ENCODE data around the gene POC1A.
"Not testable (repeated sequence)": the region's sequence is repeated elsewhere in the genome, so short reads cannot be mapped to it uniquely, and the experiment has no call there.

Gene POC1A

GRCh38 chr3:52041118-52041731, 113.0 kb downstream of the POC1A start:
- no peak for DNase-seq

DNA sequence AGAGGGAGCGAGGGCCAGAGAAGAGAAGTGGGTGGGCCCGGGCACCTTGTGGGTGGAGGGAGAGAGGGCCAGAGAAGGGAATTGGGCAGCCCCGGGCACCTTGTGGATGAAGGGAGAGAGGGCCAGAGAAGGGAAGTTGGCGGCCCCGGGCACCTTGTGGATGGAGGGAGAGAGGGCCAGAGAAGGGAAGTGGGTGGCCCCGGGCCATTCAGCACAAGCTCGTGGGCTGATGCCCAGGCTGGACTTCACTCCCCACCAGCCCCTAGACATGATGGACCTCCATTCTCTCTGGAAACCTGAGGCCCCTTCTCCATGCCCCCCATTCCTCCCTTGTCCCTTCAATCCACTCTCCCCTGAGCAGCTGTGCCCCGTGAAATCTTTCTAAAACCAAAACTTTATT, 113.6 kb downstream of the POC1A start:
- no peak for DNase-seq

GRCh38 chr3:52039846-52040245, 114.4 kb downstream of the POC1A start:
- DNase-seq, result no peak

- DNase-seq, result no peak
Measured at GRCh38 chr3:52039426-52039825, 114.8 kb downstream of the POC1A start.

- no peak for DNase-seq
Measured at GRCh38 chr3:52038227-52038626, 116.0 kb downstream of the POC1A start.

DNA sequence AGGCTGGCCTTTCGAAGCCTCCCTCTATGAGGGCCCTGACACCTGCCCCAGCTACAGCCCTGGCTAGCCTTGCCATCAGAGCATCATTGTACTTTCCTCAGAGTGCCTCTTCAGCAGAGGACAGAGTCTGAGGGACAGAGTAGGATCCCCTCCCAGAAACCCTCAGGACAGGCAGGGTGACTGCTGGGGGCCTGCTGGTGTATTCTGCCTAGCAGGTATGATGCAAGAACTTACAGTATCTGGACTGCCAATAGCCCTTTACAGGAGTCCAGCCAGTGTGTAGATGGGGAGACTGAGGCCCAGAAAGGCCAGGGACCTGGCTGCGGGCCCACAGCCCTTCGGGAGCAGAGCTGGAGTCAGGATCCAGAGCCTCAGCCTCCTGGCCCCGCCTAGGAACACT, 116.9 kb downstream of the POC1A start:
- no peak for DNase-seq

DNA sequence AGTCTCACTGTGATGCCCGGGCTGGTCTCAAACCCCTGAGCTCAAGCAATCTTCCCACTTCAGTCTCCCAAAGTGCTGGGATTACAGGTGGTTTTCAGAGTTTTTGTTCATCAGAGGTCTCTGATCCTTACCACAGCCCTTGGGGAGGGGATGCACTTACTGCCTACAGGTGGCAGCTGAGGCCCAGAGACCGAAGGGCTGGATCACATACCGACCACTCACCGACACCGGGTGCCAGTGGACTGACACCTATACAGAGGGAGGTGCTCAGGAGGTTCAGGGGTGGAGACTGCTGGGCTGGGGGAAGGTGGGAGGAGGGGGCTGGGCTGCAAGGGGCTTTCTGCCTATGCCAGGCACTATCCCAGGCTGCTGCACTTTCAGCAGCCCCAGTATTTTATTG, 117.4 kb downstream of the POC1A start:
- DNase-seq, result no peak

GRCh38 chr3:52036222-52036694, 118.0 kb downstream of the POC1A start:
- no peak for DNase-seq

DNA sequence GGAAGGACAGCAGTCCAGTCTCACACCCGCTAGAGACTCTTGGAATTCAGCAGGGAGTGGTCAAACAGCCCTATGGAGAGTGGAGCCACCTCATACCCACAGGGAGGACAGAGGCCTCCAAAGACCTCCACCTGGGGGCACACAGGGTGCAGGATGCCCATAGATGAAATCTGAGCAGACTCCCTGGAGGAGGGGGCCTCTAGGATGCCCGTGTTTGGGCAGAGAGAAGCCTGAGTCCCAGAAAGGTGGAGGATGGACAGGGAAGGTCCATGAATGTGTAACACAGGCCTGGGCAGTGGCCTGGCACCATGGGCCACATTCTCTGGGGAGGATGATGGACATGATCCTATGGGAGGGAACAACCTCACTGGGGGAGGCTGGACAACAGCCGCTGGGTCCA, 119.6 kb downstream of the POC1A start:
- no peak for DNase-seq

DNA sequence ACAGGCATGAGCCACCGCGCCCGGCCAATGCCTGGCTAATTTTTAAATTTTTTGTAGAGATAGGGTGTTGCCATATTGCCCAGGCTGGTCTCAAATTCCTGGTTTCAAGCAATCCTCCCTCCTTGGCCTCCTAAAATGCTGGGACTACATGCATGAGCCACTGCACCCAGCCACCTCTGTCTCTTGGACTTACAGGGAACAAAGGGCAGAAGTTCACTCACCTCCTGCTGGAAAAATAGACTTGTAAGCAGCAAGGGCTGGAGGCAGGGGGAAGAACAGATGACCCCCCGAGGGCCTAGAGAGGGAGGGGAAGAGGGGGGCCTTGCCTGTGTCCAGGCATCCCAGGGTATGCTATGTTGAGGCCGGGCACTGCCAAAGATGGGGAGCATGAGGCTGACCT, 120.0 kb downstream of the POC1A start:
- no peak for DNase-seq

- DNase-seq, result not testable (repeated sequence)
Measured at GRCh38 chr3:52033748-52034147, 120.5 kb downstream of the POC1A start.

GRCh38 chr3:52032702-52033408, 121.4 kb downstream of the POC1A start:
- DNase-seq, result no peak

GRCh38 chr3:52031896-52032295, 122.3 kb downstream of the POC1A start:
- DNase-seq, result no peak

DNA sequence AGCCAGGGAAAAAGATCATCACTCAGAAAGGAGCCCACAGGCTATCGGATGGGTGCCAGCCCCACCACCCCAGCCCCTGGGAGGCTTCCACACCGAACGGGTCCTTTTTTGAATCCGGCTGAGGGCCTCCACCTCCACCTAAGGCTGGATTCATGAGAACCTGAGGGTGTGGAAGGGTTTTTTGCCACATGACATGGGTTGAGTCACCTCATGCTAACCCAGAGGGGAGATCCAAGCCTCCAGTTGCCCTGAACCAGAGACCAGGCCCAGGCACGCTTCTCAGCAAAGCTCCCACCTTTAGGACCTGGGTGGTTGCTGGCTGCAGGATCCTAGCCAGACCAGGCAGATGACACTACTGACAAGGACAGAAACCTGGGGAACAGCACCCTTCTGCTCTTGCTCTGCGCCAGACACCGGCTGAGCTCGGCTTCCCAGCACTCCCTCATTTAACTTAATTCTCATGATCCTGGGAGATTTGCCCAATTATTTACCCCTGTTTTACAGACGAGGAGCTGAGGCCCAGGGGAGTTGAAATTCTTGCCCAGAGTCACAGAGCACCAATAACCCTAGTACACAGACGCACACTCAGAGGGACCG, 123.4 kb downstream of the POC1A start:
- DNase-seq, result no peak

GRCh38 chr3:52029535-52029934, 124.7 kb downstream of the POC1A start:
- DNase-seq, result no peak

DNA sequence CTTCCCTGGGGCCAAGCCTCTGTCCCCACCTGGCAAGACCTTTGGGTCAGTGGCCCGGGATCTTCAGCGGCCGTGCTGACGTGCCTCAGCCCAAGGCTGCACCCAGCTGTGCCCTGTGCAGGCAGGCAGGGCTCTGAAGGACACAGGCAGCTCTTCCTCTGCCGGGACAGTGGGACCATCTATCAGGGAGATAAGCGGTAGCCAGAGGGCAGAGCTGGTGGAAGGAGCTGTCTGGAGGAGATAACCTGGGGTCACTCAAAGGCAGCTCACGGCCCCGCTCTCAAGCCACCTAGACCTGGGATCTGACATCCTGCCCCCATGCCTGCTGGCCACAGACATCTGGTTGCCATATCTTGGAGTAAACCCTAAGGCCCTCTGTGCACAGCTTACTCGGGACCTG, 125.2 kb downstream of the POC1A start:
- DNase-seq, result no peak

DNA sequence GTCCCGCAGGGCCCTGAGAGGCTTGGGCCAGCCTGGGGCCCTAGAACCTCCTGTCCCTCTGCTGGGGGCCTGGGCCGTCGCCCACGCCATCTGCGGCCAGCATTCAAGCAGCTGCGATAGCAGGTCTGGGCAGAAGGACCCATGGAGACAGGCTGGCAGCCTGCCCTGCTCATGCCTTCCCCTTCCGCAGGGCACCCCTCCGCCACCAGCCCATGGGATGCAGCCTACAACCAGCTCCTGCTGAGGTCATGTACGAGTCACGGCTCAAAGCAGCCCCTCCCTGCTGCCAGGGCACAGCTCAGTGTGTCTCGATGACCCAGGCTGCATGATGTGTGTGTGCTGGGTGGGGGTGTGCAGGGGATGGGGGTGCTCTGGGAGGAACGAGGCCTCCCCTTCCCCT, 125.7 kb downstream of the POC1A start:
- DNase-seq, result no peak

- no peak for DNase-seq
Measured at GRCh38 chr3:52026041-52026440, 128.2 kb downstream of the POC1A start.

DNA sequence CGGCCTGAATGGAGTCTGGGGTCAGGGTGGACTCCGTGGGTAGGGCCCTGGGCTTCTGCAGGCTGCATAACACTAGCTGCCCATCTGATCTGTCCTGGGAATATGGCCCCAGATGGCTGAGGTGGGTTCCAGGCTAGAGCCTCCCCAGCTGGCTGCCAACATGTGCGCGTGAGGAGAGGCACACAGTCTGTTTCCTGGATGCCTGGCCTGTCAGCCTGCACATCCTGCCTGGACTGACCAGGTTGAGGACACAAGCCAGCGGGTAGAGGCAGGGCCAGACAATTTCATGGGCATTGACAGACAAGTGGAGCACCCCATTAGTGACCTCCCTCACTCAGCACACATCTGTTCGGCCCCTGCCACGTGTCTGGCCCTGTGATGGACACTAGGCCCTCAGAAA, 128.8 kb downstream of the POC1A start:
- DNase-seq, result no peak

All from activated CD4-positive, alpha-beta T cell treated with anti-CD3 and anti-CD28 coated beads, Interleukin-10, Interleukin-2, amounts not matched to agents 100 ng/mL and 50 ng/mL, durations not matched to agents 16 hours and 8 hours (primary cell).